Neutrophil (primary cell): ENCODE data around the gene INVS.

ENCODE experiments used
- H3K27ac ChIP-seq: fragments of 200-600 bp; sonication (generic); 2 replicates; pipeline ENCODE4 v1.5.1; 2016; ENCODE audit warnings: mild to moderate bottlenecking, moderate library complexity
- H3K27me3 ChIP-seq: fragments of 200-600 bp; sonication (generic); 2 replicates; pipeline ENCODE4 v1.6.0; 2016; ENCODE audit warnings: mild to moderate bottlenecking
- H3K36me3 ChIP-seq: fragments of 200-600 bp; sonication (generic); 2 replicates; pipeline ENCODE4 v1.5.1; 2017
- H3K4me1 ChIP-seq, 2 experiments: fragments of 200-600 bp in 1 of 2; sonication (generic) in 1 of 2; 1 replicate in 1 of 2; 2 replicates in 1 of 2; pipeline versions ENCODE4 v1.5.1 to v1.6.1; 2013 to 2016; ENCODE audit warnings: low read depth in 1 of 2, low read length in 1 of 2, mild to moderate bottlenecking in 1 of 2, moderate library complexity in 1 of 2; ENCODE audit not compliant: control insufficient read depth in 1 of 2, insufficient read depth in 1 of 2
- H3K4me3 ChIP-seq, 2 experiments: fragments of 200-600 bp in 1 of 2; sonication (generic) in 1 of 2; 1 replicate in 1 of 2; 2 replicates in 1 of 2; pipeline ENCODE4 v1.5.1; 2013 to 2016; ENCODE audit warnings: low read depth in 1 of 2, low read length in 1 of 2, mild to moderate bottlenecking in 1 of 2, moderate library complexity in 1 of 2
- H3K9me3 ChIP-seq: fragments of 200-600 bp; sonication (generic); 2 replicates; pipeline ENCODE4 v1.5.1; 2016
- TF ChIP-seq, protein P1 (sequence below): fragments of 200-600 bp; sonication (generic); IDR thresholded peaks from 2 replicates; pipeline ENCODE4 v1.5.1; 2016; ENCODE audit warnings: antibody characterized with exemption

The INVS gene

GRCh38 chr9:100170556-100170955 is 71.5 kb downstream of the INVS start:
- no peaks in the 10 kb centered on the region for H3K9me3 ChIP-seq
- no peaks in the 10 kb centered on the region for H3K27me3 ChIP-seq
- H3K27ac ChIP-seq = no peak overlapping the region
- no peak overlapping the region for H3K4me3 ChIP-seq
- H3K36me3 ChIP-seq = no peaks in the 10 kb centered on the region
- TF ChIP-seq, protein P1, sequence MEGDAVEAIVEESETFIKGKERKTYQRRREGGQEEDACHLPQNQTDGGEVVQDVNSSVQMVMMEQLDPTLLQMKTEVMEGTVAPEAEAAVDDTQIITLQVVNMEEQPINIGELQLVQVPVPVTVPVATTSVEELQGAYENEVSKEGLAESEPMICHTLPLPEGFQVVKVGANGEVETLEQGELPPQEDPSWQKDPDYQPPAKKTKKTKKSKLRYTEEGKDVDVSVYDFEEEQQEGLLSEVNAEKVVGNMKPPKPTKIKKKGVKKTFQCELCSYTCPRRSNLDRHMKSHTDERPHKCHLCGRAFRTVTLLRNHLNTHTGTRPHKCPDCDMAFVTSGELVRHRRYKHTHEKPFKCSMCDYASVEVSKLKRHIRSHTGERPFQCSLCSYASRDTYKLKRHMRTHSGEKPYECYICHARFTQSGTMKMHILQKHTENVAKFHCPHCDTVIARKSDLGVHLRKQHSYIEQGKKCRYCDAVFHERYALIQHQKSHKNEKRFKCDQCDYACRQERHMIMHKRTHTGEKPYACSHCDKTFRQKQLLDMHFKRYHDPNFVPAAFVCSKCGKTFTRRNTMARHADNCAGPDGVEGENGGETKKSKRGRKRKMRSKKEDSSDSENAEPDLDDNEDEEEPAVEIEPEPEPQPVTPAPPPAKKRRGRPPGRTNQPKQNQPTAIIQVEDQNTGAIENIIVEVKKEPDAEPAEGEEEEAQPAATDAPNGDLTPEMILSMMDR = no peak
- no peaks in the 10 kb centered on the region for H3K4me1 ChIP-seq

GRCh38 chr9:100186356-100186755 is 87.3 kb downstream of the INVS start:
- Histone ChIP-seq H3K36me3 (no peaks in the 10 kb centered on the region), H3K4me3 (no peak overlapping the region), H3K9me3 (no peaks in the 10 kb centered on the region), H3K27ac (no peak overlapping the region), H3K4me1 (no peaks in the 10 kb centered on the region), H3K27me3 (no peaks in the 10 kb centered on the region)
- TF ChIP-seq, protein P1 = no peak

GRCh38 chr9:100190339-100190738 is 91.3 kb downstream of the INVS start:
- Histone ChIP-seq H3K4me1 (no peaks in the 10 kb centered on the region), H3K4me3 (no peak overlapping the region), H3K36me3 (no peaks in the 10 kb centered on the region), H3K27me3 (no peaks in the 10 kb centered on the region), H3K9me3 (no peaks in the 10 kb centered on the region), H3K27ac (no peak overlapping the region)
- TF ChIP-seq, protein P1 = no peak

GRCh38 chr9:100191264-100191663 is 92.2 kb downstream of the INVS start:
- Histone ChIP-seq H3K27me3 (no peaks in the 10 kb centered on the region), H3K9me3 (no peaks in the 10 kb centered on the region), H3K36me3 (no peaks in the 10 kb centered on the region)

DNA sequence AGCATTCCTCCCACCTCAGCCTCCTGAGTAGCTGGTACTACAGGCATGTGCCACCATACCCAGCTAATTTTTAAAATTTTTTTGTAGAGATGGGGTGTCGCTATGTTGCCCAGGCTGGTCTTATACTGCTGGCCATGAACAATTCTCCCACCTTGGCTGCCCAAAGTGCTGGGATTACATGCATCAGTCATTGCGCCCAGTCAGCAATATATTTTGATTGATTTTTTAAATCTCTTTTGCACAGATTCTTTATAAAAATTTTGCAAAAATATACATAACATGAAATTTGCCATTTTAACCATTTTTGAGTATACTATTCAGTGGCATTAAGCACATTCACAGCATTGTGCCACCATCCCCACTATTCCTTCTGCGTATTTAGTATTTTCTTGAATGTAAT is 94.0 kb downstream of the INVS start:
- TF ChIP-seq, protein P1 = no peak
- no peak overlapping the region for H3K4me3 ChIP-seq
- no peaks in the 10 kb centered on the region for H3K27me3 ChIP-seq
- H3K36me3 ChIP-seq = no peaks in the 10 kb centered on the region
- no peaks in the 10 kb centered on the region for H3K9me3 ChIP-seq
- no peaks in the 10 kb centered on the region for H3K4me1 ChIP-seq
- H3K27ac ChIP-seq = no peak overlapping the region

More at GRCh38 chr9:100191264-100191663, 92.2 kb downstream of the INVS start:
- TF ChIP-seq, protein P1 = no peak
- H3K27ac ChIP-seq = no peak overlapping the region
- H3K4me3 ChIP-seq = no peak overlapping the region
- H3K4me1 ChIP-seq = no peaks in the 10 kb centered on the region

GRCh38 chr9:100196215-100196614 is 97.2 kb downstream of the INVS start:
- no peaks in the 10 kb centered on the region for H3K36me3 ChIP-seq
- TF ChIP-seq, protein P1 = no peak
- H3K4me3 ChIP-seq = no peak overlapping the region
- no peaks in the 10 kb centered on the region for H3K27me3 ChIP-seq
- H3K27ac ChIP-seq = no peak overlapping the region
- H3K9me3 ChIP-seq = no peaks in the 10 kb centered on the region
- no peaks in the 10 kb centered on the region for H3K4me1 ChIP-seq
